GM21576 (cell line): ENCODE results near the gene TENT5C.

ENCODE experiments used
- ATAC-seq: cut with Tn5 transposase; IDR thresholded peaks from one replicate; pipeline ENCODE4 v1.9.1; 2021; ENCODE audit warnings: mild to moderate bottlenecking, moderate library complexity; ENCODE audit not compliant: unreplicated experiment

The TENT5C gene

GRCh38 chr1:117590273-117590925, 15.4 kb upstream of the TENT5C start:
- ATAC-seq, result no peak

- ATAC-seq, result no peak
Measured at GRCh38 chr1:117591252-117591651, 14.6 kb upstream of the TENT5C start.

GRCh38 chr1:117592155-117592554, 13.7 kb upstream of the TENT5C start:
- ATAC-seq, result no peak

- no peak for ATAC-seq
Measured at GRCh38 chr1:117594261-117594990, 11.4 kb upstream of the TENT5C start.

GRCh38 chr1:117596023-117596720, 9.7 kb upstream of the TENT5C start:
- no peak for ATAC-seq

GRCh38 chr1:117598489-117598888, 7.4 kb upstream of the TENT5C start:
- ATAC-seq, result no peak

- ATAC-seq, result no peak
Measured at GRCh38 chr1:117599286-117600221, 6.3 kb upstream of the TENT5C start.

GRCh38 chr1:117600325-117600943, 5.4 kb upstream of the TENT5C start:
- ATAC-seq, result no peak

- ATAC-seq, result no peak
Measured at GRCh38 chr1:117600966-117601365, 4.9 kb upstream of the TENT5C start.

- no peak for ATAC-seq
Measured at GRCh38 chr1:117602862-117603261, 3.0 kb upstream of the TENT5C start.

- peak; percentile 16 for ATAC-seq
Measured at GRCh38 chr1:117605164-117605773, 579 bp upstream of the TENT5C start.

- ATAC-seq, result peak; percentile 15
Measured at GRCh38 chr1:117606649-117607430, 992 bp downstream of the TENT5C start.

- no peak for ATAC-seq
Measured at GRCh38 chr1:117607471-117607870, 1.6 kb downstream of the TENT5C start.

- ATAC-seq, result no peak
Measured at GRCh38 chr1:117608115-117608615, 2.3 kb downstream of the TENT5C start.

GRCh38 chr1:117608758-117609157, 2.9 kb downstream of the TENT5C start:
- ATAC-seq, result no peak

- no peak for ATAC-seq
Measured at GRCh38 chr1:117609471-117609911, 3.6 kb downstream of the TENT5C start.

GRCh38 chr1:117610036-117610435, 4.2 kb downstream of the TENT5C start:
- no peak for ATAC-seq

GRCh38 chr1:117611121-117611601, 5.3 kb downstream of the TENT5C start:
- ATAC-seq, result no peak
